HepG2 (cell line): ENCODE measurements around the gene SLC2A4. TPM values are rescaled to one million over a fixed set of nuclear protein-coding genes. Genes with fewer than 3 reads are reported as not detected.

Experiments used
- CCDC6 ChIP-seq: sonication (generic); formaldehyde crosslinking; IDR thresholded peaks from 2 replicates; pipeline ENCODE4 v1.8.1; 2022; ENCODE audit warnings: mild to moderate bottlenecking, missing genetic modification reagents, moderate library complexity
- CREB3 ChIP-seq: sonication (generic); formaldehyde crosslinking; IDR thresholded peaks from 2 replicates; pipeline ENCODE4 v1.5.0; 2020; ENCODE audit warnings: missing genetic modification reagents
- DR1 ChIP-seq: sonication (generic); formaldehyde crosslinking; IDR thresholded peaks from 2 replicates; pipeline ENCODE4 v1.8.0; 2021; ENCODE audit warnings: mild to moderate bottlenecking, missing genetic modification reagents, inconsistent platforms
- KLF16 ChIP-seq, 2 experiments: sonication (generic) in 1 of 2; formaldehyde crosslinking in 1 of 2; IDR thresholded peaks; 2 replicates each; pipeline versions ENCODE4 v1.6.1 to v1.8.0; 2016 to 2023; ENCODE audit warnings: missing genetic modification reagents in 2 of 2, missing compliant biosample characterization in 1 of 2
- MXD3 ChIP-seq: IDR thresholded peaks from 2 replicates; pipeline ENCODE4 v1.6.1; 2016; ENCODE audit warnings: mild to moderate bottlenecking, missing biosample characterization, missing genetic modification reagents
- NR1H2 ChIP-seq: sonication (generic); formaldehyde crosslinking; IDR thresholded peaks from 2 replicates; pipeline ENCODE4 v1.8.1; 2022; ENCODE audit warnings: low read depth, missing genetic modification reagents, borderline replicate concordance
- SKIL ChIP-seq: sonication (generic); formaldehyde crosslinking; IDR thresholded peaks from 2 replicates; pipeline ENCODE4 v1.8.0; 2022; ENCODE audit warnings: missing genetic modification reagents, mild to moderate bottlenecking, moderate library complexity, borderline replicate concordance
- SSRP1 ChIP-seq: IDR thresholded peaks from 2 replicates; pipeline ENCODE4 v1.6.1; 2016; ENCODE audit warnings: control low read depth
- STAT6 ChIP-seq: sonication (generic); formaldehyde crosslinking; IDR thresholded peaks from 2 replicates; pipeline ENCODE4 v1.4.0; 2020; ENCODE audit warnings: missing genetic modification reagents, mild to moderate bottlenecking, borderline replicate concordance
- ZNF207 ChIP-seq: fragments of 450-650 bp; IDR thresholded peaks from 2 replicates; pipeline ENCODE4 v1.6.1; 2016; ENCODE audit warnings: antibody characterized with exemption, borderline replicate concordance
- ZNF235 ChIP-seq: sonication (generic); formaldehyde crosslinking; IDR thresholded peaks from 2 replicates; pipeline ENCODE4 v1.8.1; 2023; ENCODE audit warnings: mild to moderate bottlenecking, missing genetic modification reagents, borderline replicate concordance
- ZNF24 ChIP-seq: fragments of 450-650 bp; IDR thresholded peaks from 2 replicates; pipeline ENCODE4 v1.6.1; 2017; ENCODE audit warnings: antibody characterized with exemption, mild to moderate bottlenecking
- ZNF572 ChIP-seq: sonication (generic); formaldehyde crosslinking; IDR thresholded peaks from 2 replicates; pipeline ENCODE4 v1.5.1; 2020; ENCODE audit warnings: mild to moderate bottlenecking, missing genetic modification reagents
- ZNF773 ChIP-seq: sonication (generic); formaldehyde crosslinking; IDR thresholded peaks from 2 replicates; pipeline ENCODE4 v1.4.0; 2020; ENCODE audit warnings: missing genetic modification reagents, borderline replicate concordance
- ZSCAN25 ChIP-seq: sonication (generic); formaldehyde crosslinking; IDR thresholded peaks from 2 replicates; pipeline ENCODE4 v1.8.0; 2022; ENCODE audit warnings: mild to moderate bottlenecking, missing genetic modification reagents
- polyA plus RNA-seq, 8 experiments: library from polyadenylated mRNA; depleted of rRNA in 3 of 8; stranded (reverse) in 7 of 8; unstranded in 1 of 8; fragments of >200 nt; fragmentation: Illumina TruSeq in 4 of 8; extraction: Trizol in 4 of 8; gene quantifications; 2 replicates each; pipeline versions ENCODE4 v1.2.1 to v1.2.3, GENCODE V29; 2011 to 2016; ENCODE audit warnings: low read depth in 4 of 8, missing spikeins in 1 of 8, mixed read lengths in 1 of 8; ENCODE audit not compliant: insufficient read depth in 1 of 8
- total RNA-seq, 5 experiments: library from RNA; depleted of rRNA; stranded (reverse); fragments of >200 nt; fragmentation: Illumina TruSeq; extraction: Trizol; gene quantifications; 2 replicates each; pipeline ENCODE4 v1.2.3, GENCODE V29; 2016; ENCODE audit warnings: low read depth in 1 of 5
- TF ChIP-seq, protein P1 (sequence below): sonication (generic); formaldehyde crosslinking; conservative IDR thresholded peaks from 2 replicates; pipeline ENCODE4 v1.4.0; 2020; ENCODE audit warnings: missing genetic modification reagents
- TF ChIP-seq, protein P2 (sequence below): sonication (generic); formaldehyde crosslinking; IDR thresholded peaks from 2 replicates; pipeline ENCODE4 v1.9.0; 2021; ENCODE audit warnings: missing genetic modification reagents, mild to moderate bottlenecking, borderline replicate concordance
- TF ChIP-seq, protein P3 (sequence below): sonication (generic); formaldehyde crosslinking; IDR thresholded peaks from 2 replicates; pipeline ENCODE4 v1.5.0; 2020; ENCODE audit warnings: missing genetic modification reagents, mild to moderate bottlenecking, borderline replicate concordance

Gene SLC2A4
- total and polyA plus RNA-seq, 2 of the 13 experiments (the other 11 are each of a cell fraction or from before 2014, with no cell fraction given) = 4.9 to 5.8 TPM

- TF ChIP-seq, protein P1, sequence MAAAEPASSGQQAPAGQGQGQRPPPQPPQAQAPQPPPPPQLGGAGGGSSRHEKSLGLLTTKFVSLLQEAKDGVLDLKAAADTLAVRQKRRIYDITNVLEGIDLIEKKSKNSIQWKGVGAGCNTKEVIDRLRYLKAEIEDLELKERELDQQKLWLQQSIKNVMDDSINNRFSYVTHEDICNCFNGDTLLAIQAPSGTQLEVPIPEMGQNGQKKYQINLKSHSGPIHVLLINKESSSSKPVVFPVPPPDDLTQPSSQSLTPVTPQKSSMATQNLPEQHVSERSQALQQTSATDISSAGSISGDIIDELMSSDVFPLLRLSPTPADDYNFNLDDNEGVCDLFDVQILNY (CRISPR knock-in tag) = no peak
- TF ChIP-seq ZNF773 (CRISPR knock-in tag) = no peak
- TF ChIP-seq ZNF235 (CRISPR knock-in tag) = no peak
- TF ChIP-seq ZNF24 = no peak
- TF ChIP-seq MXD3 = no peak; the same call in none of the 2 replicates
- TF ChIP-seq SKIL (CRISPR knock-in tag) = no peak
- no peak for TF ChIP-seq CREB3
- TF ChIP-seq KLF16 (CRISPR knock-in tag; IDR thresholded peaks at IDR 0.05) = peak in 1 of 2 experiments; percentile 88; a peak in 2 of 4 replicates
- TF ChIP-seq NR1H2 (CRISPR knock-in tag) = no peak
- no peak for TF ChIP-seq ZNF207
- 0 out of 2 replicates have a peak, but pooled peaks have one; percentile 45 for TF ChIP-seq ZNF572
- TF ChIP-seq CCDC6 (CRISPR knock-in tag) = no peak
- peak; percentile 28; the same call in 1 of the 2 replicates for TF ChIP-seq STAT6 (CRISPR knock-in tag)
- TF ChIP-seq DR1 (CRISPR knock-in tag) = peak; percentile 69
- TF ChIP-seq, protein P2, sequence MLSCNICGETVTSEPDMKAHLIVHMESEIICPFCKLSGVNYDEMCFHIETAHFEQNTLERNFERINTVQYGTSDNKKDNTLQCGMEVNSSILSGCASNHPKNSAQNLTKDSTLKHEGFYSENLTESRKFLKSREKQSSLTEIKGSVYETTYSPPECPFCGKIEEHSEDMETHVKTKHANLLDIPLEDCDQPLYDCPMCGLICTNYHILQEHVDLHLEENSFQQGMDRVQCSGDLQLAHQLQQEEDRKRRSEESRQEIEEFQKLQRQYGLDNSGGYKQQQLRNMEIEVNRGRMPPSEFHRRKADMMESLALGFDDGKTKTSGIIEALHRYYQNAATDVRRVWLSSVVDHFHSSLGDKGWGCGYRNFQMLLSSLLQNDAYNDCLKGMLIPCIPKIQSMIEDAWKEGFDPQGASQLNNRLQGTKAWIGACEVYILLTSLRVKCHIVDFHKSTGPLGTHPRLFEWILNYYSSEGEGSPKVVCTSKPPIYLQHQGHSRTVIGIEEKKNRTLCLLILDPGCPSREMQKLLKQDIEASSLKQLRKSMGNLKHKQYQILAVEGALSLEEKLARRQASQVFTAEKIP (CRISPR knock-in tag) = no peak
- no peak for TF ChIP-seq ZSCAN25 (CRISPR knock-in tag)
- TF ChIP-seq, protein P3, sequence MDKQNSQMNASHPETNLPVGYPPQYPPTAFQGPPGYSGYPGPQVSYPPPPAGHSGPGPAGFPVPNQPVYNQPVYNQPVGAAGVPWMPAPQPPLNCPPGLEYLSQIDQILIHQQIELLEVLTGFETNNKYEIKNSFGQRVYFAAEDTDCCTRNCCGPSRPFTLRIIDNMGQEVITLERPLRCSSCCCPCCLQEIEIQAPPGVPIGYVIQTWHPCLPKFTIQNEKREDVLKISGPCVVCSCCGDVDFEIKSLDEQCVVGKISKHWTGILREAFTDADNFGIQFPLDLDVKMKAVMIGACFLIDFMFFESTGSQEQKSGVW (CRISPR knock-in tag) = no peak
- TF ChIP-seq SSRP1 (CRISPR knock-in tag) = no peak
Measured at GRCh38 chr17:7329374-7329996, 48.0 kb downstream of the SLC2A4 start (continued).
